Liver (tissue), 9 donors: Measurements from ENCODE around the gene SGK1. TPM values are rescaled to one million over a fixed set of nuclear protein-coding genes. Genes with fewer than 3 reads are reported as not detected.

Source experiments
- DNase-seq: peaks from one replicate; pipeline ENCODE4 v3.0.0-alpha.2; 2017; ENCODE audit warnings: low spot score
- H3K27ac ChIP-seq, 2 donors: one replicate each; pipeline ENCODE4 v1.7.0; 2013; ENCODE audit warnings: inconsistent platforms in 2 of 2, low read length in 2 of 2, control low read depth in 1 of 2, low read depth in 1 of 2, mild to moderate bottlenecking in 1 of 2
- H3K27me3 ChIP-seq, 4 donors: one replicate each; pipeline versions ENCODE4 v1.6.1 to v1.7.0; 2013; ENCODE audit warnings: low read length in 3 of 4, inconsistent platforms in 1 of 4, mild to moderate bottlenecking in 1 of 4, moderate library complexity in 1 of 4; ENCODE audit not compliant: control insufficient read depth in 4 of 4, insufficient read depth in 4 of 4
- H3K36me3 ChIP-seq, 4 donors: one replicate each; pipeline versions ENCODE4 v1.6.1 to v1.7.0; 2013; ENCODE audit warnings: low read length in 3 of 4, mild to moderate bottlenecking in 3 of 4, low read depth in 1 of 4, moderate library complexity in 1 of 4; ENCODE audit not compliant: control insufficient read depth in 4 of 4, insufficient read depth in 3 of 4
- H3K4me1 ChIP-seq, 4 donors: one replicate each; pipeline versions ENCODE4 v1.6.1 to v1.7.0; 2013; ENCODE audit warnings: low read length in 3 of 4, mild to moderate bottlenecking in 3 of 4, moderate library complexity in 1 of 4; ENCODE audit not compliant: control insufficient read depth in 4 of 4, insufficient read depth in 4 of 4
- H3K4me3 ChIP-seq, 3 donors: one replicate each; pipeline versions ENCODE4 v1.6.1 to v1.7.0; 2013; ENCODE audit warnings: low read length in 3 of 3, control low read depth in 1 of 3, low read depth in 1 of 3, mild to moderate bottlenecking in 1 of 3
- H3K9ac ChIP-seq, 2 donors: one replicate each; pipeline ENCODE4 v1.7.0; 2013; ENCODE audit warnings: low read length in 2 of 2, mild to moderate bottlenecking in 2 of 2, moderate library complexity in 2 of 2, control low read depth in 1 of 2, low read depth in 1 of 2
- H3K9me3 ChIP-seq, 4 donors: one replicate each; pipeline versions ENCODE4 v1.6.1 to v1.7.0; 2013; ENCODE audit warnings: low read length in 3 of 4; ENCODE audit not compliant: control insufficient read depth in 4 of 4
- EGR1 ChIP-seq, 2 donors: IDR thresholded peaks; 2 replicates each; pipeline ENCODE4 v1.6.1; 2016 to 2018; ENCODE audit warnings: antibody characterized with exemption in 2 of 2, low read depth in 2 of 2
- FOXA1 ChIP-seq: IDR thresholded peaks from 2 replicates; pipeline ENCODE4 v1.6.1; 2016; ENCODE audit warnings: antibody characterized with exemption
- FOXA2 ChIP-seq: IDR thresholded peaks from 2 replicates; pipeline ENCODE4 v1.6.1; 2016; ENCODE audit warnings: antibody characterized with exemption
- GABPA ChIP-seq, 2 donors: IDR thresholded peaks in 1 of 2; conservative IDR thresholded peaks in 1 of 2; 2 replicates each; pipeline ENCODE4 v1.6.1; 2016; ENCODE audit warnings: antibody characterized with exemption in 2 of 2, mild to moderate bottlenecking in 1 of 2, moderate library complexity in 1 of 2
- HNF4A ChIP-seq, 2 donors: conservative IDR thresholded peaks; 2 replicates each; pipeline ENCODE4 v1.6.1; 2016; ENCODE audit warnings: antibody characterized with exemption in 2 of 2, mild to moderate bottlenecking in 2 of 2
- HNF4G ChIP-seq: IDR thresholded peaks from 2 replicates; pipeline ENCODE4 v1.6.1; 2016; ENCODE audit warnings: antibody characterized with exemption
- JUND ChIP-seq, 2 donors: IDR thresholded peaks; 2 replicates each; pipeline ENCODE4 v1.6.1; 2016; ENCODE audit warnings: antibody characterized with exemption in 2 of 2
- NR2F2 ChIP-seq: IDR thresholded peaks from 2 replicates; pipeline ENCODE4 v1.6.1; 2016; ENCODE audit warnings: antibody characterized with exemption
- RAD21 ChIP-seq, 2 donors: IDR thresholded peaks; 2 replicates each; pipeline ENCODE4 v1.6.1; 2016; ENCODE audit warnings: antibody characterized with exemption in 2 of 2, mild to moderate bottlenecking in 2 of 2
- RXRA ChIP-seq, 2 donors: IDR thresholded peaks; 2 replicates each; pipeline ENCODE4 v1.6.1; 2017 to 2018; ENCODE audit warnings: antibody characterized with exemption in 2 of 2, mild to moderate bottlenecking in 1 of 2
- SP1 ChIP-seq: IDR thresholded peaks from 2 replicates; pipeline ENCODE4 v1.6.1; 2018; ENCODE audit warnings: antibody characterized with exemption, mild to moderate bottlenecking
- TAF1 ChIP-seq: conservative IDR thresholded peaks from 2 replicates; pipeline ENCODE4 v1.6.1; 2016; ENCODE audit warnings: antibody characterized with exemption, mild to moderate bottlenecking
- YY1 ChIP-seq: IDR thresholded peaks from 2 replicates; pipeline ENCODE4 v1.6.1; 2016; ENCODE audit warnings: antibody characterized with exemption, mild to moderate bottlenecking
- WGBS: extraction: QIAGEN DNeasy Blood & Tissue Kit; methylation state at CpG from one replicate; pipeline ENCODE4 v1.1.7; 2013; 5-methylcytosine and 5-hydroxymethylcytosine counted together
- polyA plus RNA-seq, 2 donors: library from polyadenylated mRNA; stranded (reverse) in 1 of 2; unstranded in 1 of 2; fragments of 200-250 nt in 1 of 2; fragments of >200 nt in 1 of 2; fragmentation: Nextera tagmentation in 1 of 2; extraction: Ambion mirVana in 1 of 2; gene quantifications; one replicate each; pipeline versions ENCODE4 v1.2.1 to v1.2.3, GENCODE V29; 2013 to 2015
- total RNA-seq, 2 donors: library from RNA; depleted of rRNA; stranded (reverse); fragments of >200 nt; gene quantifications; one replicate each; pipeline ENCODE4 v1.2.3, GENCODE V29; 2014
- TF ChIP-seq, protein P1 (sequence below): fragments of 150-350 bp; IDR thresholded peaks from 2 replicates; pipeline ENCODE4 v1.5.1; 2017; ENCODE audit warnings: improper control_type of control experiment, low read depth, low read length; ENCODE audit not compliant: missing input control
- TF ChIP-seq, protein P2 (sequence below): IDR thresholded peaks from 2 replicates; pipeline ENCODE4 v1.6.1; 2016; ENCODE audit warnings: antibody characterized with exemption
- TF ChIP-seq, protein P3 (sequence below): IDR thresholded peaks from 2 replicates; pipeline ENCODE4 v1.6.1; 2016; ENCODE audit warnings: antibody characterized with exemption, mild to moderate bottlenecking
- TF ChIP-seq, protein P4 (sequence below): IDR thresholded peaks from 2 replicates; pipeline ENCODE4 v1.6.1; 2016; ENCODE audit warnings: antibody characterized with exemption
- TF ChIP-seq, protein P5 (sequence below): IDR thresholded peaks from 2 replicates; pipeline ENCODE4 v1.6.1; 2016; ENCODE audit warnings: antibody characterized with exemption
- donor health status: healthy.
- donor health status: healthy.
- donor health status: healthy.
- donor health status: healthy.
- donor health status: healthy.

SGK1 gene
- total and polyA plus RNA-seq, 4 donors: 28.0 to 113 (median 35.4) TPM

DNA sequence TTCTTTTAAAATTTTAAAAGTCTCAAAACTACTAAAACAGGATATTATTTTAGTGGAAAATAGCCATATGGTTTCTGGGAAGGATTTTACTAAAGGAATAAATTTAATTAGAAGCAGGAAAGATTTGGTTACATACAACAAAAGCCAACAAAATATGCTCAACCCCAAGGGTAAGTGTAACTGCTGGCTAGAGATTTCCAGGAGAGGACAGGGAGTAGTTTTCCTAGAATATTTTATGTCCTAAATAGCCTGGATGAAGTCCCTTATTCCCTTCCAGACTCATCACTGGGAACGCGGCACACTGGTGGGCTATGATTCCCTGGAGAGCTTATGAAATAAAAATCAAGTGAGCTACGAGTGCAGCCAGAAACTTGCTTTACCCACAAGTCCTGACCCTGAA, 66.6 kb downstream of the SGK1 start:
- no peak for TF ChIP-seq HNF4G
- TF ChIP-seq, protein P1, sequence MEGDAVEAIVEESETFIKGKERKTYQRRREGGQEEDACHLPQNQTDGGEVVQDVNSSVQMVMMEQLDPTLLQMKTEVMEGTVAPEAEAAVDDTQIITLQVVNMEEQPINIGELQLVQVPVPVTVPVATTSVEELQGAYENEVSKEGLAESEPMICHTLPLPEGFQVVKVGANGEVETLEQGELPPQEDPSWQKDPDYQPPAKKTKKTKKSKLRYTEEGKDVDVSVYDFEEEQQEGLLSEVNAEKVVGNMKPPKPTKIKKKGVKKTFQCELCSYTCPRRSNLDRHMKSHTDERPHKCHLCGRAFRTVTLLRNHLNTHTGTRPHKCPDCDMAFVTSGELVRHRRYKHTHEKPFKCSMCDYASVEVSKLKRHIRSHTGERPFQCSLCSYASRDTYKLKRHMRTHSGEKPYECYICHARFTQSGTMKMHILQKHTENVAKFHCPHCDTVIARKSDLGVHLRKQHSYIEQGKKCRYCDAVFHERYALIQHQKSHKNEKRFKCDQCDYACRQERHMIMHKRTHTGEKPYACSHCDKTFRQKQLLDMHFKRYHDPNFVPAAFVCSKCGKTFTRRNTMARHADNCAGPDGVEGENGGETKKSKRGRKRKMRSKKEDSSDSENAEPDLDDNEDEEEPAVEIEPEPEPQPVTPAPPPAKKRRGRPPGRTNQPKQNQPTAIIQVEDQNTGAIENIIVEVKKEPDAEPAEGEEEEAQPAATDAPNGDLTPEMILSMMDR: no peak
- TF ChIP-seq YY1: no peak
- TF ChIP-seq, protein P2, sequence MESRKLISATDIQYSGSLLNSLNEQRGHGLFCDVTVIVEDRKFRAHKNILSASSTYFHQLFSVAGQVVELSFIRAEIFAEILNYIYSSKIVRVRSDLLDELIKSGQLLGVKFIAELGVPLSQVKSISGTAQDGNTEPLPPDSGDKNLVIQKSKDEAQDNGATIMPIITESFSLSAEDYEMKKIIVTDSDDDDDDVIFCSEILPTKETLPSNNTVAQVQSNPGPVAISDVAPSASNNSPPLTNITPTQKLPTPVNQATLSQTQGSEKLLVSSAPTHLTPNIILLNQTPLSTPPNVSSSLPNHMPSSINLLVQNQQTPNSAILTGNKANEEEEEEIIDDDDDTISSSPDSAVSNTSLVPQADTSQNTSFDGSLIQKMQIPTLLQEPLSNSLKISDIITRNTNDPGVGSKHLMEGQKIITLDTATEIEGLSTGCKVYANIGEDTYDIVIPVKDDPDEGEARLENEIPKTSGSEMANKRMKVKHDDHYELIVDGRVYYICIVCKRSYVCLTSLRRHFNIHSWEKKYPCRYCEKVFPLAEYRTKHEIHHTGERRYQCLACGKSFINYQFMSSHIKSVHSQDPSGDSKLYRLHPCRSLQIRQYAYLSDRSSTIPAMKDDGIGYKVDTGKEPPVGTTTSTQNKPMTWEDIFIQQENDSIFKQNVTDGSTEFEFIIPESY: no peak
- no peak for TF ChIP-seq JUND (IDR thresholded peaks at IDR 0.05)
- TF ChIP-seq, protein P3, sequence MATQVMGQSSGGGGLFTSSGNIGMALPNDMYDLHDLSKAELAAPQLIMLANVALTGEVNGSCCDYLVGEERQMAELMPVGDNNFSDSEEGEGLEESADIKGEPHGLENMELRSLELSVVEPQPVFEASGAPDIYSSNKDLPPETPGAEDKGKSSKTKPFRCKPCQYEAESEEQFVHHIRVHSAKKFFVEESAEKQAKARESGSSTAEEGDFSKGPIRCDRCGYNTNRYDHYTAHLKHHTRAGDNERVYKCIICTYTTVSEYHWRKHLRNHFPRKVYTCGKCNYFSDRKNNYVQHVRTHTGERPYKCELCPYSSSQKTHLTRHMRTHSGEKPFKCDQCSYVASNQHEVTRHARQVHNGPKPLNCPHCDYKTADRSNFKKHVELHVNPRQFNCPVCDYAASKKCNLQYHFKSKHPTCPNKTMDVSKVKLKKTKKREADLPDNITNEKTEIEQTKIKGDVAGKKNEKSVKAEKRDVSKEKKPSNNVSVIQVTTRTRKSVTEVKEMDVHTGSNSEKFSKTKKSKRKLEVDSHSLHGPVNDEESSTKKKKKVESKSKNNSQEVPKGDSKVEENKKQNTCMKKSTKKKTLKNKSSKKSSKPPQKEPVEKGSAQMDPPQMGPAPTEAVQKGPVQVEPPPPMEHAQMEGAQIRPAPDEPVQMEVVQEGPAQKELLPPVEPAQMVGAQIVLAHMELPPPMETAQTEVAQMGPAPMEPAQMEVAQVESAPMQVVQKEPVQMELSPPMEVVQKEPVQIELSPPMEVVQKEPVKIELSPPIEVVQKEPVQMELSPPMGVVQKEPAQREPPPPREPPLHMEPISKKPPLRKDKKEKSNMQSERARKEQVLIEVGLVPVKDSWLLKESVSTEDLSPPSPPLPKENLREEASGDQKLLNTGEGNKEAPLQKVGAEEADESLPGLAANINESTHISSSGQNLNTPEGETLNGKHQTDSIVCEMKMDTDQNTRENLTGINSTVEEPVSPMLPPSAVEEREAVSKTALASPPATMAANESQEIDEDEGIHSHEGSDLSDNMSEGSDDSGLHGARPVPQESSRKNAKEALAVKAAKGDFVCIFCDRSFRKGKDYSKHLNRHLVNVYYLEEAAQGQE: no peak
- no peak for TF ChIP-seq RXRA (IDR thresholded peaks at IDR 0.05)
- TF ChIP-seq FOXA2: no peak
- TF ChIP-seq GABPA (IDR thresholded peaks at IDR 0.05 in 1 of 2, conservative IDR thresholded peaks at IDR 0.05 in 1 of 2): no peak
- TF ChIP-seq, protein P4, sequence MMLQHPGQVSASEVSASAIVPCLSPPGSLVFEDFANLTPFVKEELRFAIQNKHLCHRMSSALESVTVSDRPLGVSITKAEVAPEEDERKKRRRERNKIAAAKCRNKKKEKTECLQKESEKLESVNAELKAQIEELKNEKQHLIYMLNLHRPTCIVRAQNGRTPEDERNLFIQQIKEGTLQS: no peak
- TF ChIP-seq, protein P5, sequence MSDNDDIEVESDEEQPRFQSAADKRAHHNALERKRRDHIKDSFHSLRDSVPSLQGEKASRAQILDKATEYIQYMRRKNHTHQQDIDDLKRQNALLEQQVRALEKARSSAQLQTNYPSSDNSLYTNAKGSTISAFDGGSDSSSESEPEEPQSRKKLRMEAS: no peak
- TF ChIP-seq SP1: no peak
- TF ChIP-seq FOXA1: no peak
- TF ChIP-seq HNF4A (conservative IDR thresholded peaks at IDR 0.05): no peak
- no peak for TF ChIP-seq RAD21 (IDR thresholded peaks at IDR 0.05)
- no peak for TF ChIP-seq NR2F2
- no peak for TF ChIP-seq EGR1 (IDR thresholded peaks at IDR 0.05; ENCODE audit: low read depth in 2 of 2)
- no peak for TF ChIP-seq TAF1
- 95% methylated on average over 3 of the region's 3 CpGs for WGBS
- Histone ChIP-seq H3K9ac (no peak overlapping the region), H3K9me3 (no peaks in the 10 kb centered on the region), H3K27me3 (no peaks in the 10 kb centered on the region), H3K27ac (no peak overlapping the region), H3K4me3 (no peak overlapping the region), H3K4me1 (peaks cover 4 to 24% (median 9%) of the 10 kb centered on the region in 4 donors), H3K36me3 (no peaks in the 10 kb centered on the region)
- no peak for DNase-seq
